ENCODE results near the gene STAT3. TPM values are rescaled to one million over a fixed set of nuclear protein-coding genes. Genes with fewer than 3 reads are reported as not detected.

The STAT3 gene
- total and polyA plus RNA-seq, 2 of the 13 experiments (the other 11 are each of a cell fraction or from before 2014, with no cell fraction given) = 61.8 to 62.4 TPM

- TF ChIP-seq TMF1 (CRISPR knock-in tag; IDR thresholded peaks at IDR 0.05; ENCODE audit: low read depth) (no peak), RXRB (CRISPR knock-in tag; IDR thresholded peaks at IDR 0.05; ENCODE audit: borderline replicate concordance) (peak; percentile 72; the same call in 1 of the 2 replicates), PCBP2 (optimal IDR thresholded peaks at IDR 0.05; ENCODE audit: low read depth, low read length, poor library complexity, severe bottlenecking) (no peak), ZNF33A (CRISPR knock-in tag; IDR thresholded peaks at IDR 0.05; ENCODE audit: borderline replicate concordance) (no peak), SP5 (CRISPR knock-in tag; IDR thresholded peaks at IDR 0.05; ENCODE audit: borderline replicate concordance, low read depth) (0 out of 2 replicates have a peak, but pooled peaks have one; percentile 18), ISL2 (CRISPR knock-in tag; IDR thresholded peaks at IDR 0.05) (0 out of 2 replicates have a peak, but pooled peaks have one; percentile 46), DMTF1 (CRISPR knock-in tag; IDR thresholded peaks at IDR 0.05) (no peak), FOSL1 (CRISPR knock-in tag; IDR thresholded peaks at IDR 0.05; ENCODE audit: borderline replicate concordance) (no peak), ZMYM4 (CRISPR knock-in tag; IDR thresholded peaks at IDR 0.05) (0 out of 2 replicates have a peak, but pooled peaks have one; percentile 27), HHEX (CRISPR knock-in tag; IDR thresholded peaks at IDR 0.05) (peak; percentile 14; the same call in 1 of the 2 replicates), ESRRA (CRISPR knock-in tag; IDR thresholded peaks at IDR 0.05; ENCODE audit: low read depth) (no peak), EHMT2 (IDR thresholded peaks at IDR 0.05; ENCODE audit: borderline replicate concordance, low read depth, low read length) (no peak), ZKSCAN8 (CRISPR knock-in tag; IDR thresholded peaks at IDR 0.05; ENCODE audit: borderline replicate concordance) (peak; percentile 68; the same call in 1 of the 2 replicates), ERF (CRISPR knock-in tag; IDR thresholded peaks at IDR 0.05) (peak; percentile 38; the same call in 1 of the 2 replicates), SMAD3 (CRISPR knock-in tag; IDR thresholded peaks at IDR 0.05) (0 out of 2 replicates have a peak, but pooled peaks have one; percentile 13), MEF2D (CRISPR knock-in tag; IDR thresholded peaks at IDR 0.05) (peak; percentile 47; the same call in 1 of the 2 replicates), FOXO1 (CRISPR knock-in tag; IDR thresholded peaks at IDR 0.05) (peak; percentile 51; the same call in 1 of the 2 replicates), ZNF496 (CRISPR knock-in tag; IDR thresholded peaks at IDR 0.05; ENCODE audit: insufficient replicate concordance) (no peak), ZNF253 (CRISPR knock-in tag; IDR thresholded peaks at IDR 0.05; ENCODE audit: borderline replicate concordance) (no peak), ZNF432 (CRISPR knock-in tag; IDR thresholded peaks at IDR 0.05; ENCODE audit: borderline replicate concordance) (no peak), TCF7 (IDR thresholded peaks at IDR 0.05; ENCODE audit: low read depth) (no peak), PAXIP1 (CRISPR knock-in tag; conservative IDR thresholded peaks at IDR 0.05) (peak; percentile 73), MXD1 (CRISPR knock-in tag; IDR thresholded peaks at IDR 0.05) (no peak), ZNF333 (CRISPR knock-in tag; IDR thresholded peaks at IDR 0.05; ENCODE audit: borderline replicate concordance) (no peak)
Measured at GRCh38 chr17:42428141-42428944, 40.1 kb upstream of the STAT3 start (continued).
